Ovary (tissue), 3 donors: Measurements from ENCODE around the gene CC2D2A.

Experiments
- CTCF ChIP-seq, 3 donors: fragments of 450-650 bp in 2 of 3; fragments of 200-600 bp in 1 of 3; IDR thresholded peaks; one replicate each; pipeline versions ENCODE4 v1.5.1 to v1.8.0; 2016 to 2022; ENCODE audit warnings: antibody characterized with exemption in 3 of 3, mild to moderate bottlenecking in 1 of 3
- EP300 ChIP-seq: sonication (generic); formaldehyde crosslinking; IDR thresholded peaks from one replicate; pipeline ENCODE4 v1.6.1; 2017; ENCODE audit warnings: antibody characterized with exemption
- donor health status: DM: no; HTN: no; CAD: no.

- TF ChIP-seq CTCF (IDR thresholded peaks at IDR 0.05) (no peak), EP300 (no peak)
These were observed 178.9 kb downstream of the CC2D2A start for GRCh38 chr4:15648600-15648999.
